WTC11 (cell line): ENCODE measurements around the gene TBX10.

Experiments
- ATF3 ChIP-seq: sonication (generic); formaldehyde crosslinking; conservative IDR thresholded peaks from 2 replicates; pipeline ENCODE4 v1.8.1; 2022; ENCODE audit warnings: mild to moderate bottlenecking, missing genetic modification reagents
- CTCF ChIP-seq: fragments of 200-600 bp; IDR thresholded peaks from 2 replicates; pipeline ENCODE4 v1.8.0; 2022; ENCODE audit warnings: antibody characterized with exemption
- E2F1 ChIP-seq: sonication (generic); formaldehyde crosslinking; IDR thresholded peaks from 2 replicates; pipeline ENCODE4 v1.8.0; 2022; ENCODE audit warnings: mild to moderate bottlenecking, missing genetic modification reagents
- E2F4 ChIP-seq: sonication (generic); formaldehyde crosslinking; IDR thresholded peaks from 2 replicates; pipeline ENCODE4 v1.8.1; 2022; ENCODE audit warnings: low read depth, mild to moderate bottlenecking, moderate library complexity, missing genetic modification reagents, borderline replicate concordance
- ELF4 ChIP-seq: sonication (generic); formaldehyde crosslinking; IDR thresholded peaks from 2 replicates; pipeline ENCODE4 v1.8.1; 2022; ENCODE audit warnings: low read depth, mild to moderate bottlenecking, moderate library complexity, missing genetic modification reagents
- FOXK1 ChIP-seq: sonication (generic); formaldehyde crosslinking; IDR thresholded peaks from 2 replicates; pipeline ENCODE4 v1.8.0; 2022; ENCODE audit warnings: mild to moderate bottlenecking, moderate library complexity, missing genetic modification reagents
- FOXP4 ChIP-seq: sonication (generic); formaldehyde crosslinking; IDR thresholded peaks from 2 replicates; pipeline ENCODE4 v1.8.0; 2022; ENCODE audit warnings: mild to moderate bottlenecking, missing genetic modification reagents
- JUN ChIP-seq: sonication (generic); formaldehyde crosslinking; IDR thresholded peaks from 2 replicates; pipeline ENCODE4 v1.8.0; 2023; ENCODE audit warnings: mild to moderate bottlenecking, missing genetic modification reagents
- MYBL2 ChIP-seq: sonication (generic); formaldehyde crosslinking; IDR thresholded peaks from 2 replicates; pipeline ENCODE4 v1.8.1; 2023; ENCODE audit warnings: mild to moderate bottlenecking, moderate library complexity, missing genetic modification reagents
- NFE2L1 ChIP-seq: sonication (generic); formaldehyde crosslinking; IDR thresholded peaks from 2 replicates; pipeline ENCODE4 v1.8.1; 2023; ENCODE audit warnings: missing genetic modification reagents
- OVOL2 ChIP-seq: fragments of 250-450 bp; sonication (Bioruptor Pico); IDR thresholded peaks from 2 replicates; pipeline ENCODE4 v1.9.0; 2021; ENCODE audit warnings: mild to moderate bottlenecking, borderline replicate concordance
- ZNF121 ChIP-seq: sonication (generic); formaldehyde crosslinking; IDR thresholded peaks from 2 replicates; pipeline ENCODE4 v1.8.0; 2023; ENCODE audit warnings: missing genetic modification reagents
- ZNF425 ChIP-seq: fragments of 250-450 bp; sonication (Bioruptor Pico); conservative IDR thresholded peaks from 2 replicates; pipeline ENCODE4 v1.9.0; 2021; ENCODE audit warnings: mild to moderate bottlenecking

GRCh38 chr11:67607507-67607906, 32.1 kb downstream of the TBX10 start:
- TF ChIP-seq CTCF = no peak
- no peak for TF ChIP-seq E2F1 (CRISPR knock-in tag)
- no peak for TF ChIP-seq E2F4
- no peak for TF ChIP-seq FOXK1
- no peak for TF ChIP-seq JUN (CRISPR knock-in tag)
- TF ChIP-seq MYBL2 (CRISPR knock-in tag) = no peak
- no peak for TF ChIP-seq ATF3
- no peak for TF ChIP-seq OVOL2 (CRISPR knock-in tag)
- TF ChIP-seq ELF4 (CRISPR knock-in tag) = no peak
- TF ChIP-seq ZNF121 (CRISPR knock-in tag) = no peak
- TF ChIP-seq FOXP4 (CRISPR knock-in tag) = no peak
- TF ChIP-seq NFE2L1 = no peak
- no peak for TF ChIP-seq ZNF425 (CRISPR knock-in tag)
